HCT116 (cell line): ENCODE measurements around the gene GARIN5A. TPM values are rescaled to one million over a fixed set of nuclear protein-coding genes. Genes with fewer than 3 reads are reported as not detected.

Experiments
- ATAC-seq: fragments of 200-7000 bp; cut with Tn5 transposase; 2 replicates; pipeline ENCODE4 v1.9.1; 2020; ENCODE audit warnings: mild to moderate bottlenecking, moderate library complexity
- BruUV-seq: library from RNA; stranded (reverse); fragments of 400-500 nt; replicated peaks from 2 replicates; lab custom pipeline; 2021; lab: Mats Ljungman, UMichigan
- CTCF ChIA-PET: fragments of 300-600 bp; sonication (Branson Sonifier 250); formaldehyde crosslinking; loops from one replicate; lab custom pipeline; 2021; ENCODE audit warnings: antibody characterized with exemption; lab: Charles Lee
- POLR2A ChIA-PET: fragments of 300-600, 350-600 bp; sonication (Branson Sonifier 250); formaldehyde crosslinking; loops from one replicate; lab custom pipeline; 2021; ENCODE audit warnings: antibody characterized with exemption; lab: Charles Lee
- RAD21 ChIA-PET, 2 experiments: fragments of 300-600 bp; sonication (Branson Sonifier 250); formaldehyde crosslinking; loops; one replicate each; lab custom pipeline; 2023; ENCODE audit warnings: low total read pairs in 2 of 2; ENCODE audit not compliant: uncharacterized antibody in 2 of 2, unreplicated experiment in 2 of 2, low non-redundant PET in 1 of 2; lab: Charles Lee
- DNase-seq: peaks from one replicate; pipeline ENCODE4 v3.0.0-alpha.2; 2010; ENCODE audit warnings: low read depth, low spot score
- H2AFZ ChIP-seq: fragments of 200-600 bp; shearing (Covaris generic), sonication (generic); 2 replicates; pipeline ENCODE4 v1.6.1; 2017; ENCODE audit warnings: low read depth, mixed run types, mixed read lengths, antibody characterized with exemption, low read length; ENCODE audit not compliant: poor library complexity, severe bottlenecking
- H3K27ac ChIP-seq: 2 replicates; pipeline ENCODE4 v1.5.1; 2012; ENCODE audit warnings: low read depth, low read length
- H3K27me3 ChIP-seq: fragments of 200-600 bp; sonication (generic); 2 replicates; pipeline ENCODE4 v1.6.1; 2016; ENCODE audit warnings: mixed run types, low read length, mixed read lengths; ENCODE audit not compliant: insufficient read depth
- H3K36me3 ChIP-seq, 2 experiments: fragments of 200-500 bp in 1 of 2; fragments of 200-600 bp in 1 of 2; sonication (Bioruptor generic) in 1 of 2; sonication (generic) in 1 of 2; 2 replicates each; pipeline versions ENCODE4 v1.5.1 to v1.6.1; 2014 to 2016; ENCODE audit warnings: low read length in 2 of 2, inconsistent platforms in 1 of 2, mixed read lengths in 1 of 2, mixed run types in 1 of 2; ENCODE audit not compliant: insufficient read depth in 2 of 2, control insufficient read depth in 1 of 2
- H3K4me1 ChIP-seq, 2 experiments: fragments of 200-600 bp in 1 of 2; sonication (generic) in 1 of 2; 2 replicates each; pipeline versions ENCODE4 v1.5.1 to v1.6.1; 2012 to 2017; ENCODE audit warnings: low read length in 2 of 2, inconsistent platforms in 1 of 2, mild to moderate bottlenecking in 1 of 2, mixed read lengths in 1 of 2, mixed run types in 1 of 2, moderate library complexity in 1 of 2; ENCODE audit not compliant: insufficient read depth in 2 of 2, control insufficient read depth in 1 of 2
- H3K4me2 ChIP-seq: fragments of 200-600 bp; sonication (generic); 2 replicates; pipeline ENCODE4 v1.6.1; 2017; ENCODE audit warnings: mixed run types, low read length, mixed read lengths
- H3K4me3 ChIP-seq, 2 experiments: fragments of 200-600 bp in 1 of 2; sonication (generic) in 1 of 2; replicated peaks in 1 of 2; 2 replicates each; pipeline ENCODE4 v1.5.1; 2011 to 2016; ENCODE audit warnings: low read length in 2 of 2, control low read depth in 1 of 2, low read depth in 1 of 2, mild to moderate bottlenecking in 1 of 2, mixed read lengths in 1 of 2, mixed run types in 1 of 2
- H3K79me2 ChIP-seq: fragments of 200-600 bp; sonication (generic); 2 replicates; pipeline ENCODE4 v1.6.1; 2017; ENCODE audit warnings: mild to moderate bottlenecking, mixed run types, low read length, moderate library complexity, mixed read lengths; ENCODE audit not compliant: insufficient read depth
- H3K9ac ChIP-seq: fragments of 200-600 bp; sonication (generic); 2 replicates; pipeline ENCODE4 v1.6.1; 2016; ENCODE audit warnings: low read length, mixed read lengths
- H3K9me2 ChIP-seq: fragments of 200-600 bp; sonication (generic), shearing (Covaris generic); 2 replicates; pipeline ENCODE4 v1.6.1; 2017; ENCODE audit warnings: mixed run types, mild to moderate bottlenecking, moderate library complexity; ENCODE audit not compliant: insufficient read depth
- H3K9me3 ChIP-seq, 2 experiments: fragments of 200-500 bp in 1 of 2; fragments of 200-600 bp in 1 of 2; sonication (Bioruptor generic) in 1 of 2; sonication (generic) in 1 of 2; 2 replicates each; pipeline ENCODE4 v1.6.1; 2014 to 2017; ENCODE audit warnings: low read length in 2 of 2, mixed read lengths in 2 of 2, inconsistent platforms in 1 of 2, low read depth in 1 of 2, mild to moderate bottlenecking in 1 of 2, mixed run types in 1 of 2, moderate library complexity in 1 of 2; ENCODE audit not compliant: control insufficient read depth in 1 of 2, insufficient read depth in 1 of 2
- H4K20me1 ChIP-seq: fragments of 200-600 bp; sonication (generic), shearing (Covaris generic); 2 replicates; pipeline ENCODE4 v1.6.1; 2017; ENCODE audit warnings: mixed run types, mild to moderate bottlenecking, moderate library complexity; ENCODE audit not compliant: insufficient read depth
- REST ChIP-seq: IDR thresholded peaks from 2 replicates; pipeline ENCODE4 v1.6.1; 2012; ENCODE audit warnings: low read depth
- SRF ChIP-seq: IDR thresholded peaks from 2 replicates; pipeline ENCODE4 v1.6.1; 2012; ENCODE audit warnings: low read depth
- YY1 ChIP-seq: IDR thresholded peaks from 2 replicates; pipeline ENCODE4 v1.6.1; 2011; ENCODE audit warnings: low read length, low read depth, moderate library complexity, mild to moderate bottlenecking; ENCODE audit not compliant: insufficient replicate concordance; ENCODE audit errors: extremely low read depth
- ZNF274 ChIP-seq: fragments of 200-500 bp; sonication (Bioruptor generic); IDR thresholded peaks from 2 replicates; pipeline ENCODE4 v1.6.1; 2014; ENCODE audit warnings: mild to moderate bottlenecking, low read depth, low read length, inconsistent platforms
- intact Hi-C: fragments of 100-400 bp; cut with micrococcal nuclease; formaldehyde crosslinking; loops from 2 replicates; pipeline ENCODE4 v1.10.0; 2022
- total RNA-seq: library from RNA; stranded (reverse); gene quantifications from one replicate; pipeline ENCODE4 v1.2.1, GENCODE V29; 2021; ENCODE audit not compliant: unreplicated experiment

GARIN5A gene
- total RNA-seq, 1 experiment from 2014 or later: 12.2 TPM

- H3K4me3 ChIP-seq: peak overlapping the region; percentile 92 to 100
- intact Hi-C loops: no loop called here
- no peaks in the 10 kb centered on the region for H4K20me1 ChIP-seq
- POLR2A ChIA-PET: interaction anchor here (1.2 kb wide), 1 partner anchor 109 kb away, joined by 3 read pairs; no protein-coding TSS in a partner anchor
- no peaks in the 10 kb centered on the region for H3K9me2 ChIP-seq
- H3K4me2 ChIP-seq: peak overlapping the region; percentile 97
- peak overlapping the region; percentile 92; the same call in 1 of the 2 replicates for H3K9ac ChIP-seq
- peaks cover 38% of the 10 kb centered on the region for H3K79me2 ChIP-seq
- no peaks in the 10 kb centered on the region for H3K9me3 ChIP-seq
- no peak overlapping the region for H3K27ac ChIP-seq
- BruUV-seq: no TSS peak
- RAD21 ChIA-PET: no interaction called here
- peaks cover 9 to 21% of the 10 kb centered on the region in 2 experiments; a peak in 3 of 4 replicates for H3K4me1 ChIP-seq
- CTCF ChIA-PET: interaction anchor here (1.8 to 2.3 kb wide), 3 partner anchors 12 to 121 kb away, joined by 6 to 13 read pairs (median 10); no protein-coding TSS in a partner anchor
- TF ChIP-seq SRF: no peak
- no peak for TF ChIP-seq YY1
- no peak for TF ChIP-seq REST
- TF ChIP-seq ZNF274: no peak
- H3K36me3 ChIP-seq: peaks cover 12 to 29% of the 10 kb centered on the region in 2 experiments; a peak in 3 of 4 replicates
- DNase-seq: no peak
- no peak for ATAC-seq
- no peak overlapping the region for H2AFZ ChIP-seq
- H3K27me3 ChIP-seq: no peaks in the 10 kb centered on the region
Observed at GRCh38 chr19:50477751-50478515, 1.3 kb upstream of the GARIN5A start.
